Measurements from ENCODE around the gene ZNF697. TPM values are rescaled to one million over a fixed set of nuclear protein-coding genes. Genes with fewer than 3 reads are reported as not detected.

Gene ZNF697
- total RNA-seq, 1 experiment from 2014 or later = 18.0 TPM

DNA sequence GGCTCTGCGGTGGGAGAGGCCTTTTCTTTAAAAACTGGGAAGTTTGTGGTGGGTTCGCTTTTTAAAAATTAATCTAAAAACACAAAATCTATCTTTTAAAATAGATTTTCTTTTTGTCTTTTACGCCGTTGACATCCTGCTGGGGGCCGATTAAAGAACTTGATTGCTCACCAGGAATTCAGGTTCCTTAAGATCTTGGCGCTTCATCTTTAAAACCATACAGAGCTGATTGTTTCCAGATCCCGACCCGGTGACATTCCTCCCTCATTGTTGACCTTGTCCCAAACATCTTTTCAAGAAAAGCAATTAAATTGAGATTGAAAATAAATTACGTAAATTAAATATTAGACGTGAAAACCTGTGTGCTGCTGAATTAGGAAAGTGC lies 546 bp upstream of the ZNF697 start:
- Mint-ChIP-seq H3K4me1 (peaks cover 43% of the 10 kb centered on the region), H3K27me3 (ENCODE audit: low read depth) (peaks cover 15% of the 10 kb centered on the region), H3K9me3 (no peaks in the 10 kb centered on the region), H3K36me3 (no peaks in the 10 kb centered on the region), H3K4me3 (peak overlapping the region; percentile 91), H3K27ac (peak overlapping the region; percentile 3; the same call in 1 of the 2 replicates)
- CTCF ChIA-PET = interaction anchor here (1.0 to 4.8 kb wide), 20 partner anchors 10 to 508 kb away, joined by 3 to 90 read pairs (median 14); partner anchors contain the start of genes PHGDH and WARS2
- DNase-seq (ENCODE audit: low spot score) (no peak), ATAC-seq (no peak)
- no peak for TF ChIP-seq ZNF532 (CRISPR knock-in tag; IDR thresholded peaks at IDR 0.05; ENCODE audit: borderline replicate concordance)
- no peak for TF ChIP-seq SOX15 (CRISPR knock-in tag; IDR thresholded peaks at IDR 0.05)
- no peak for TF ChIP-seq NFATC4 (CRISPR knock-in tag; IDR thresholded peaks at IDR 0.05)
- no peak for TF ChIP-seq TP53 (CRISPR knock-in tag; IDR thresholded peaks at IDR 0.05)
- no peak for TF ChIP-seq HMGA2 (CRISPR knock-in tag; IDR thresholded peaks at IDR 0.05)
- no peak for TF ChIP-seq ETV6 (CRISPR knock-in tag; IDR thresholded peaks at IDR 0.05)
- no peak for TF ChIP-seq AFF4 (CRISPR knock-in tag; IDR thresholded peaks at IDR 0.05; ENCODE audit: borderline replicate concordance)
- no peak for TF ChIP-seq ZNF219 (CRISPR knock-in tag; IDR thresholded peaks at IDR 0.05; ENCODE audit: borderline replicate concordance)
- TF ChIP-seq, protein P1, sequence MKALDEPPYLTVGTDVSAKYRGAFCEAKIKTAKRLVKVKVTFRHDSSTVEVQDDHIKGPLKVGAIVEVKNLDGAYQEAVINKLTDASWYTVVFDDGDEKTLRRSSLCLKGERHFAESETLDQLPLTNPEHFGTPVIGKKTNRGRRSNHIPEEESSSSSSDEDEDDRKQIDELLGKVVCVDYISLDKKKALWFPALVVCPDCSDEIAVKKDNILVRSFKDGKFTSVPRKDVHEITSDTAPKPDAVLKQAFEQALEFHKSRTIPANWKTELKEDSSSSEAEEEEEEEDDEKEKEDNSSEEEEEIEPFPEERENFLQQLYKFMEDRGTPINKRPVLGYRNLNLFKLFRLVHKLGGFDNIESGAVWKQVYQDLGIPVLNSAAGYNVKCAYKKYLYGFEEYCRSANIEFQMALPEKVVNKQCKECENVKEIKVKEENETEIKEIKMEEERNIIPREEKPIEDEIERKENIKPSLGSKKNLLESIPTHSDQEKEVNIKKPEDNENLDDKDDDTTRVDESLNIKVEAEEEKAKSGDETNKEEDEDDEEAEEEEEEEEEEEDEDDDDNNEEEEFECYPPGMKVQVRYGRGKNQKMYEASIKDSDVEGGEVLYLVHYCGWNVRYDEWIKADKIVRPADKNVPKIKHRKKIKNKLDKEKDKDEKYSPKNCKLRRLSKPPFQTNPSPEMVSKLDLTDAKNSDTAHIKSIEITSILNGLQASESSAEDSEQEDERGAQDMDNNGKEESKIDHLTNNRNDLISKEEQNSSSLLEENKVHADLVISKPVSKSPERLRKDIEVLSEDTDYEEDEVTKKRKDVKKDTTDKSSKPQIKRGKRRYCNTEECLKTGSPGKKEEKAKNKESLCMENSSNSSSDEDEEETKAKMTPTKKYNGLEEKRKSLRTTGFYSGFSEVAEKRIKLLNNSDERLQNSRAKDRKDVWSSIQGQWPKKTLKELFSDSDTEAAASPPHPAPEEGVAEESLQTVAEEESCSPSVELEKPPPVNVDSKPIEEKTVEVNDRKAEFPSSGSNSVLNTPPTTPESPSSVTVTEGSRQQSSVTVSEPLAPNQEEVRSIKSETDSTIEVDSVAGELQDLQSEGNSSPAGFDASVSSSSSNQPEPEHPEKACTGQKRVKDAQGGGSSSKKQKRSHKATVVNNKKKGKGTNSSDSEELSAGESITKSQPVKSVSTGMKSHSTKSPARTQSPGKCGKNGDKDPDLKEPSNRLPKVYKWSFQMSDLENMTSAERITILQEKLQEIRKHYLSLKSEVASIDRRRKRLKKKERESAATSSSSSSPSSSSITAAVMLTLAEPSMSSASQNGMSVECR (CRISPR knock-in tag; IDR thresholded peaks at IDR 0.05; ENCODE audit: borderline replicate concordance) = no peak
- no peak for TF ChIP-seq TCF7 (CRISPR knock-in tag; IDR thresholded peaks at IDR 0.05; ENCODE audit: low read depth)
- POLR2A ChIA-PET = interaction anchor here (0.6 to 3.7 kb wide), 11 partner anchors 9 to 66 kb away, joined by 3 to 44 read pairs (median 8); no protein-coding TSS in a partner anchor

DNA sequence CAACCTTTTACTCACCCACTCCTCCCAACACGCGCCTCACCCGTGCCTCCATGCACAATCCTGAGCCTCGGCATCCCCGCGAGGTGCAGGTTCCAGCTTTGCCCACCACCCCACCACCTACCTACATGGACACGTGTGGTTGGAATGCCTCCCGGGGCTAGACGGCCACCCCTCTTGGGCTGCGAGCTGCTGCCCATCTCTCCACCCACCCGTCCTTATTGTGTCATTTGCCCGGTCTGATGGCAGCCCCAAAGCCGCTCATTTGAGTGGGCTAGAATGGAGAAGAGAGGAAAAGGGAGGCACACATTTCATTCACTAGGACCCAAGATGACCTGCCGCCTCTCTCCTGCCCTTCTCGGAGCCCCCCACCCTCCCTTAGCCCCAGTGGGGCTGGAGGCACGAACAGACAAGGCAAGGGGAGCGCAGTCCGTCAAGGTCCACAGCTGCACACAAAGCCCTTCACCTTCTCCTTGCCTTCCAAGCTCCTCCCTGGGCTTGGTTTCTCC lies 785 bp downstream of the ZNF697 start:
- H3K36me3 Mint-ChIP-seq = peaks cover 4% of the 10 kb centered on the region; the same call in 1 of the 2 replicates
- TF ChIP-seq MAX (CRISPR knock-in tag; IDR thresholded peaks at IDR 0.05) (peak; percentile 51; the same call in 1 of the 2 replicates), KAT7 (CRISPR knock-in tag; IDR thresholded peaks at IDR 0.05; ENCODE audit: borderline replicate concordance) (no peak)
- TF ChIP-seq, protein P1 (CRISPR knock-in tag; IDR thresholded peaks at IDR 0.05; ENCODE audit: borderline replicate concordance) = peak; percentile 60; the same call in 1 of the 2 replicates
- H3K4me1 Mint-ChIP-seq = peaks cover 43% of the 10 kb centered on the region
- peaks cover 15% of the 10 kb centered on the region for H3K27me3 Mint-ChIP-seq (ENCODE audit: low read depth)
- ChIA-PET POLR2A (interaction anchor here (0.7 to 3.7 kb wide), 14 partner anchors 9 to 67 kb away, joined by 3 to 44 read pairs (median 6); partner anchors contain the start of gene PHGDH), CTCF (interaction anchor here (0.8 to 4.8 kb wide), 24 partner anchors 8 to 168 kb away, joined by 3 to 90 read pairs (median 8); partner anchors contain the start of gene PHGDH)
- ATAC-seq (peak; percentile 1), DNase-seq (ENCODE audit: low spot score) (no peak)
- peak overlapping the region; percentile 91 for H3K4me3 Mint-ChIP-seq
- 0 out of 2 replicates have a peak, but pooled peaks cover 3% of the 10 kb centered on the region for H3K9me3 Mint-ChIP-seq
- peak overlapping the region; percentile 64; the same call in 1 of the 2 replicates for H3K27ac Mint-ChIP-seq
